ELF-1 (cell line): ENCODE measurements around the gene CDK15.
A peak's percentile ranks its signal among the peaks of the same experiment; 100 is the strongest.

Experiments
- DNase-seq: peaks from one replicate; pipeline ENCODE4 v3.0.0-alpha.2; 2016; ENCODE audit warnings: low read depth, low spot score

Gene CDK15

DNA sequence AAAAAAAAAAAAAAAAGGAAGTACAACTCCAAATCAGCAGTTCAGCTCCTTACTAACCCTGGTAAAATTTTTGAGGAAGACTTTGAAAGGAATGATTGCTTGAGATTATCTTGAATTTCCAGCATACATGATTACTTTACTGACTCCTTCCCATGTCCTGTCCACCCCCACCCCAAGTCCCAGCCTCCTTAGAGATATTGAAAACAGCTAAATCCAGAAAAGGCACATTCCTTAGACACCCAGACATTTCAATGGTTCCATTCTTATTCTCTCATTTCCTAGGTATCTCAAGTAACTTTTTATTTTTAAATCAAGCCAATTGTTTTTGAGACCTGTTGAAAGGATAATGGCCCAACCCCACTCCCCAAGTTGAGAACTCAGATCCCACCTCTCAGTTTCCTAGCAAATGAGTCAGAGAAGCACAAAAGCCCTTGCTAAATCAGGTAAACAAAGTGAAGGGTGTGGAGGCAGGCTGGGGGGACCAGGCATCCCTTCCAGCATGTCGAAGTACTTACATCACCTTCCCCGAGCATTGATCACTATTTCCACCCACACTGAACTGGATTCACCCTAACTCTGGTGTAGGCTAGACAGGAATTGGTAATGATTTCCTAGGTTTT is 131.9 kb downstream of the CDK15 start:
- peak; percentile 17 for DNase-seq

DNA sequence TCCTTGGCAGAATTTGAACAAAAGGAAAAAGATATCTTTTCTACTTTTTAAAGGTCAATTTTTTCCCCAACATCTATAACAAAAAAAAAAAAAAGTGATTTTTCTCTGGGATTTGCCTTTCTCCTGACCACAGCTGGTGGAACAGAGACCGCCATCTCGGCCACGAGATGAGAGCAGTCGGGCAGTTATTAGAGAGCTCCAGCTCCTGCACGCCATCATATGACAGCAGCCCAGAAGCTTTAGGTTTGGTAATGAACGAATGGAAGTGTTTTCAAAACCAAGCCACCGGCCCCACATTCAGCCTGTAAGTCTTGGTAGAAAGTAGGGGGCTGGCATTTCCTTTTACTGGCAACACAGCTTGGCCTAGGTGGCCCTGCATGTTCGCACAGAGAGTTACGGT is 132.4 kb downstream of the CDK15 start:
- no peak for DNase-seq

DNA sequence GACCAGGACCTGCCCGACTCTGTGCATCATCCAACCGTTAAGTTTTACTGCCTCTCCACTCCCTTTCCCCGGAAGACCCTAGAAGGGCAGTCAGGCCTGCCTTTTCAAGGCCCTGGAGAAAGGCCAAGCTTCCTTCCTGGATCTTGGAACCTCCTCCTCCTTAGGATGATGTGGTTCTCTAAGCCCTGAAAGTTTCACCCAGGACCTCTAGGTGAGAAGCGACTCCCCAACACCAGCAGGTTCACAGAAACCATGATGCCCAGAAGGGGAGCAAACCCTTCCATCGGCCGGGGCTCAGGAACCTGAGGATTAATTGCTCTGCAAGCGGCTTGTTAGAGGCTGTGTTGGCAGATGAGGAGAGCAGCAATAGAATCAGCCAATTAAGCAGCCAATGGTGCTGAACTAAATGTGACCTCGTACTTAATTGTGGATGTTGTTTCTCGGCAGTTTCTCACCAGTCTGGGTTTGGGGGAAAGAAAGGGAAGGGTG is 133.2 kb downstream of the CDK15 start:
- DNase-seq: no peak

DNA sequence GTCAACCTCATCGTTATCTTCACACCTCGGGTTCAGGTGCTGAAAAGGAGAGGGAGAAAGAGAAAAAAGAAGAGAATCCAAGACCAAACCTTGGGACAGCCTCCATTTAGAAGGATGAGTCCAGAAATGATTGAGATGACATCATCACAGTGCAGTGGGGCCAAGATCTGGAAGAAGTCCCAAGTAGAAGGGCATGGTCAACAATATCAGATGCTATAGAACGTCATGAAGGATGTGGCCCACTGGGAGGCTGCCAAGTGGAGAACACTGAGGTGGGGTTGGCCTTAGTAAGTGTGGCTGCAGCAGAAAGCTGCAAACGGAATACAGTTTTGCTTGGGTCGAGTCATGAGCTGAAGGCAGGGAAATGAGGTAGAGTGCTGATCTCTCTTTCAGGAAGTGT is 136.2 kb downstream of the CDK15 start:
- DNase-seq: no peak
